ENCODE data around the gene NDUFS6.
"Not testable (repeated sequence)": the region's sequence is repeated elsewhere in the genome, so short reads cannot be mapped to it uniquely, and the experiment has no call there.

- not testable (repeated sequence) for TF ChIP-seq CTCF, POLR2A (IDR thresholded peaks at IDR 0.05)
Measured at GRCh38 chr5:1843761-1844160, 42.6 kb downstream of the NDUFS6 start.
